ENCODE data around the gene CARHSP1. TPM values are rescaled to one million over a fixed set of nuclear protein-coding genes. Genes with fewer than 3 reads are reported as not detected.

CARHSP1 gene
- total RNA-seq: 100 to 1,000 TPM in 1 of 2 donors, 10 to 100 TPM in 1; 42.3 to 211 TPM

GRCh38 chr16:8868416-8869211 is at the start of gene CARHSP1:
CARHSP1 (minus strand) TSS chr16:8869006; CDS start chr16:8859328, 9,678 bp downstream.

GRCh38 chr16:8882041-8882617 is 13.3 kb upstream of the CARHSP1 start, which contains the start of gene LITAFD:
LITAFD (plus strand) TSS chr16:8882351; CDS start chr16:8884356, 2,005 bp downstream.

Other genes with a start within 250 kb of the CARHSP1 start
- 10 to 100 TPM; 17.0 to 21.0 TPM for gene METTL22, start 247.3 kb downstream of the CARHSP1 start, total RNA-seq
- gene ABAT, start 194.4 kb downstream of the CARHSP1 start, total RNA-seq: 1 to 10 TPM; 3.3 to 6.5 TPM
- gene TMEM186, start 71.4 kb downstream of the CARHSP1 start, total RNA-seq: 1 to 10 TPM; 5.2 to 6.3 TPM
- 10 to 100 TPM; 24.1 to 34.0 TPM for gene PMM2, start 71.2 kb downstream of the CARHSP1 start, total RNA-seq
- gene LITAFD, start 13.3 kb upstream of the CARHSP1 start, total RNA-seq: not detected
- gene USP7, start 94.9 kb upstream of the CARHSP1 start, total RNA-seq: 10 to 100 TPM; 34.4 to 52.9 TPM
- gene HAPSTR1, start 222.6 kb upstream of the CARHSP1 start, total RNA-seq: 10 to 100 TPM; 32.7 to 46.0 TPM